NB4 (cell line): Measurements from ENCODE around the gene PAX3.

ENCODE experiments used
- CTCF ChIP-seq: IDR thresholded peaks from one replicate; pipeline ENCODE4 v1.5.1; 2012; ENCODE audit warnings: low read depth, low read length
- MAX ChIP-seq: IDR thresholded peaks from 2 replicates; pipeline ENCODE4 v1.6.1; 2011; ENCODE audit warnings: low read depth, low read length

DNA sequence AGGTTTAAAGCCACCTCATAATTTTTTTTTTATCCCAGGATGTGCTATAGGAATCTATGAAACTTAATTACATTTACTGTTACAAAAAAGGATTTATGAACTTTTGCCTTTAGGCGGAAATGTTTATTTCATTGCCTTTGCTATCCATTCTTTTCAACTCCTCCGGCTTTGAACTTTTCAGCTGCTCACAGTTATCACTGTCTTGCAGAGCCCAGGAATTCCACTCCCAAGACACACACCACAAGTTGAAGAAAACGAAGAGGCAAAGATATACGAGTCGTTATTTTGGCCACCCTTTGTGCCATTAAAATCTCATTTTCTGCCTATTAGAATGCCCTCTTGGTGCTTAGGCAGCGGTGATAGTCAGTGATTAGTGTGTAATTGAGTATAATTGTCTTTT is 80.0 kb downstream of the PAX3 start:
- TF ChIP-seq CTCF, result no peak
- no peak for TF ChIP-seq MAX
